ENCODE measurements around the gene LTF. TPM values are rescaled to one million over a fixed set of nuclear protein-coding genes. Genes with fewer than 3 reads are reported as not detected.
A peak's percentile ranks its signal among the peaks of the same experiment; 100 is the strongest.

LTF gene
- total and polyA plus RNA-seq, 9 of the 15 experiments (the other 6 are each of a cell fraction or from before 2014, with no cell fraction given): 0.07 TPM; not detected in 8

- FAIRE-seq (no peak), DNase-seq (ENCODE audit: extremely low read depth in 1 of 4, low spot score in 3 of 4) (no peak), ATAC-seq (no peak)
- no peak overlapping the region for H3K27ac ChIP-seq (ENCODE audit: extremely low read depth, low read depth, low read length)
- H2AFZ ChIP-seq (ENCODE audit: low read depth, low read length): no peak overlapping the region
- no peaks in the 10 kb centered on the region for H3K9me3 ChIP-seq (replicated peaks; ENCODE audit: control insufficient read depth, insufficient read depth, low read depth, low read length)
- CTCF ChIA-PET (ENCODE audit: low intra/inter-chr PET ratio): no interaction called here
- H3K36me3 ChIP-seq (ENCODE audit: control insufficient read depth, insufficient read depth, low read length): no peaks in the 10 kb centered on the region
- TF ChIP-seq NFRKB (IDR thresholded peaks at IDR 0.05; ENCODE audit: low read depth) (no peak), FOXA1 (IDR thresholded peaks at IDR 0.05; ENCODE audit: borderline replicate concordance) (no peak), ELF2 (CRISPR knock-in tag; IDR thresholded peaks at IDR 0.05) (0 out of 2 replicates have a peak, but pooled peaks have one; percentile 34)
- intact Hi-C loops (cut with micrococcal nuclease) (no loop called here), in situ Hi-C loops (cut with MboI) (no loop called here)
- H3K4me2 ChIP-seq (ENCODE audit: insufficient read depth, low read length): no peak overlapping the region
- H3K9me1 ChIP-seq (ENCODE audit: control insufficient read depth, insufficient read depth, low read length): no peaks in the 10 kb centered on the region
- no peak overlapping the region for H3K4me3 ChIP-seq
- no peaks in the 10 kb centered on the region for H3K4me1 ChIP-seq (replicated peaks in 1 of 2; ENCODE audit: control insufficient read depth in 2 of 2, insufficient read depth in 2 of 2, low read length in 2 of 2)
- no peak overlapping the region for H3K9ac ChIP-seq (ENCODE audit: insufficient read depth in 1 of 2, low read depth in 2 of 2, low read length in 2 of 2)
- POLR2A ChIA-PET: no interaction called here
- H3K27me3 ChIP-seq (ENCODE audit: control insufficient read depth in 2 of 2, insufficient read depth in 2 of 2, low read length in 2 of 2): peaks cover 21 to 54% of the 10 kb centered on the region in 2 experiments
- H3K79me2 ChIP-seq (ENCODE audit: control insufficient read depth, insufficient read depth, low read length): no peaks in the 10 kb centered on the region
- BruUV-seq (replicated peaks): no TSS peak
- H4K20me1 ChIP-seq (replicated peaks; ENCODE audit: control insufficient read depth, insufficient read depth, low read length): no peaks in the 10 kb centered on the region
- WGBS (ENCODE audit: insufficient coverage, low coverage, missing lambda C conversion rate): 0% methylated on average over 4 of the region's 4 CpGs
Observed at GRCh38 chr3:46440531-46441294, 24.0 kb downstream of the LTF start.

GRCh38 chr3:46438831-46439230, 25.9 kb downstream of the LTF start:
- H3K36me3 ChIP-seq (ENCODE audit: control insufficient read depth, insufficient read depth, low read length): no peaks in the 10 kb centered on the region
- peaks cover 18 to 44% of the 10 kb centered on the region in 2 experiments for H3K27me3 ChIP-seq (ENCODE audit: control insufficient read depth in 2 of 2, insufficient read depth in 2 of 2, low read length in 2 of 2)
- intact Hi-C loops (cut with micrococcal nuclease) (no loop called here), in situ Hi-C loops (cut with MboI) (no loop called here)
- H3K4me3 ChIP-seq: no peak overlapping the region
- no TSS peak for BruUV-seq (replicated peaks)
- H3K4me2 ChIP-seq (ENCODE audit: insufficient read depth, low read length): no peak overlapping the region
- WGBS (ENCODE audit: insufficient coverage, low coverage, missing lambda C conversion rate): 8% methylated on average over 3 of the region's 3 CpGs
- no peaks in the 10 kb centered on the region for H4K20me1 ChIP-seq (replicated peaks; ENCODE audit: control insufficient read depth, insufficient read depth, low read length)
- TF ChIP-seq NFYB (IDR thresholded peaks at IDR 0.05; ENCODE audit: extremely low read depth, insufficient read length): no peak
- 0 out of 2 replicates have a peak, but pooled peaks have one; percentile 42 for TF ChIP-seq SPI1 (IDR thresholded peaks at IDR 0.05; ENCODE audit: borderline replicate concordance, low read depth, low read length)
- TF ChIP-seq PHF8 (IDR thresholded peaks at IDR 0.05; ENCODE audit: borderline replicate concordance, low read length): no peak
- FAIRE-seq: no peak
- no peak overlapping the region for H2AFZ ChIP-seq (ENCODE audit: low read depth, low read length)
- H3K27ac ChIP-seq (ENCODE audit: extremely low read depth, low read depth, low read length): no peak overlapping the region
- no peaks in the 10 kb centered on the region for H3K9me3 ChIP-seq (replicated peaks; ENCODE audit: control insufficient read depth, insufficient read depth, low read depth, low read length)
- H3K9ac ChIP-seq (ENCODE audit: insufficient read depth in 1 of 2, low read depth in 2 of 2, low read length in 2 of 2): no peak overlapping the region
- H3K79me2 ChIP-seq (ENCODE audit: control insufficient read depth, insufficient read depth, low read length): no peaks in the 10 kb centered on the region
- ATAC-seq: no peak
- ChIA-PET CTCF (ENCODE audit: low intra/inter-chr PET ratio) (no interaction called here), POLR2A (interaction anchor here (0.6 to 0.7 kb wide), 2 partner anchors 140 to 243 kb away, joined by 3 read pairs; no protein-coding TSS in a partner anchor)
- H3K9me1 ChIP-seq (ENCODE audit: control insufficient read depth, insufficient read depth, low read length): no peaks in the 10 kb centered on the region
- no peaks in the 10 kb centered on the region for H3K4me1 ChIP-seq (replicated peaks in 1 of 2; ENCODE audit: control insufficient read depth in 2 of 2, insufficient read depth in 2 of 2, low read length in 2 of 2)
- no peak for DNase-seq (ENCODE audit: extremely low read depth in 1 of 4, low spot score in 3 of 4)

Data from K562 (cell line).